NCI-H128 (cell line): ENCODE data around the gene RNF180.

Experiments
- DNase-seq: peaks from one replicate; lab custom pipeline; 2025; ENCODE audit not compliant: unreplicated experiment; lab: John Stamatoyannopoulos, UW

The RNF180 gene

GRCh38 chr5:64165500-64166200 is at the start of gene RNF180:
Gene RNF180, plus strand, starts transcription at chr5:64165843. Its CDS starts 34,965 bp downstream, at chr5:64200808.
- DNase-seq, result no peak

- no peak for DNase-seq
Measured at GRCh38 chr5:64125521-64125920, 40.1 kb upstream of the RNF180 start.

GRCh38 chr5:64126202-64126741 is 39.4 kb upstream of the RNF180 start:
- no peak for DNase-seq

DNA sequence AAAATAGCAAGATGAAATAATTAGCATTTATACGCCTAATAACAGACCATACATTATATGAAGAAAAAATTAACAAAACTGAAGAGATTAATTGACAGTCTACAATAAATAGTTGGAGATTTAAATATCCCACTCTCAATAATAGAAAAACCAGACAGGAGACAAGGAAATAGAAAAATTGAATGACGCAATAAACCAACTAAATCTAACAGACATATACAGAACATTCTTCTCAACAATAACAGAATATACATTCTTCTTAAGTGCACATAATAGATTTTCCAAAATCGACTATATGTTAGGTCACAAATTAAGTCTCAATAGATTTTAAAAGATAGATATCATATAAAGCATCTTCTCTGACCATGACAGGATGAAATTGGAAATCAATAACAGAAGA is 25.6 kb upstream of the RNF180 start:
- DNase-seq, result no peak

GRCh38 chr5:64144425-64145215 is 21.0 kb upstream of the RNF180 start:
- no peak for DNase-seq

- DNase-seq, result no peak
Measured at GRCh38 chr5:64145216-64145895, 20.3 kb upstream of the RNF180 start.

GRCh38 chr5:64147379-64147778 is 18.3 kb upstream of the RNF180 start:
- DNase-seq, result no peak

GRCh38 chr5:64147849-64148441 is 17.7 kb upstream of the RNF180 start:
- DNase-seq, result no peak

DNA sequence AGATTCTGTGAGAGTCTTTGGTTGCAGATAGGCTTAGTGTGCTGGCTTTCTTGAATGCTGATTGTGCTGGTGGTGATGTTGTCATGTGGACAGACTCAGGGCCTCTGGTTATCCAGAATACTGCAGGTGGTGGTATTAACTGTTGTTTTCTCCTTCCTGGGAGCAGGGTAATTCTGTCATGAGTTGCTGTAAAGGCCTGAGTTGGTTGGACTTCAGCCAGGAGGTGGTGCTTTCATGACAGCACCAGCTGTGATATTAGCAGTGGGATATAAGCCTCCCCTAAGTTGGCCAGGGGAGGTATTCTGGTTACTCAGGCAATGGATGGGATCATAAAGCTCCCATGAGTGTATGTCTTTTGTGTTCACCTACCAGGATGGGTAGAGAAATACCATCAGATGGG is 16.4 kb upstream of the RNF180 start:
- DNase-seq, result no peak

DNA sequence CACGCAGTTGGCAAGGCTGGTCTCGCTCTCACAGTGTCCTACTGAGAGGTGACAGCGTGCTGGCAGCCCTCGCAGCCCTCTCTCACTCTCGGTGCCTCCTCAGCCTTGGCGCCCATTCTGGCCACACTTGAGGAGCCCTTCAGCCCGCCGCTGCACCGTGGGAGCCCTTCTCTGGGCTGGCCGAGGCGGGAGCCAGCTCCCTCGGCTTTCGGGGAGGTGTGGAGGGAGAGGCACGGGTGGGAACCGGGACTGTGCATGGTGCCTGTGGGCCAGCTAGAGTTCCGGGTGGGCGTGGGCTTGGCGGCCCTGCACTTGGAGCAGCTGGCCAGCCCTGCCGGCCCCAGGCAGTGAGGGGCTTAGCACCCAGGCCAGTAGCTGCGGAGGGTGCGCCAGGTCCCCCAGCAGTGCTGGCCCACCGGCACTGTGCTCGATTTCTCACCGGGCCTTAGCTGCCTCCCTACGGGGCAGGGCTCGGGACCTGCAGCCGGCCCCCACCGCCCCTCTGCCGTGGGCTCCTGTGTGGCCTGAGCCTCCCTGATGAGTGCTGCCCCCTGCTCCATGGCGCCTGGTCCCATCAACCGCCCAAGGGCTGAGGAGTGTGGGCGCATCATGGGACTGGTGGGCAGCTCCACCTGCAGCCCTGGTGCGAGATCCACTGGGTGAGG is 15.7 kb upstream of the RNF180 start:
- no peak for DNase-seq

DNA sequence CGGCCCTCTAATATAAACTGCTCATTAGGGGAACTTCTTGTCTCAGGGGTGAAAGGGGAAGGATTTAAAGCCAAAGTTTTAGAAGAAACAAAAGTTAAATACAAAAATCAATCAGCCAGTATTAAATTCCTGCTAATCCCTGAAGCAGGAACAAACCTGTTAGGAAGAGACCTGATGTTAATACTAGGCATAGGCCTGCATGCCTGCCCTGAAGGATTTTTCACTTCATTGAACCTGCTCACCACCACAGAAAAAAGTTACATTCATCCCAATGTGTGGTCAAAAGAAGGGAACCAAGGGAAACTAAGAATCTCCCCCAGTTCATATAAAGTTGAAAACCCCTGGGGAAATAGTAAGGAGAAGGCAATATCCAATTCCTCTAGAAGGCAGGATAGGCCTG is 9.4 kb upstream of the RNF180 start:
- no peak for DNase-seq

DNA sequence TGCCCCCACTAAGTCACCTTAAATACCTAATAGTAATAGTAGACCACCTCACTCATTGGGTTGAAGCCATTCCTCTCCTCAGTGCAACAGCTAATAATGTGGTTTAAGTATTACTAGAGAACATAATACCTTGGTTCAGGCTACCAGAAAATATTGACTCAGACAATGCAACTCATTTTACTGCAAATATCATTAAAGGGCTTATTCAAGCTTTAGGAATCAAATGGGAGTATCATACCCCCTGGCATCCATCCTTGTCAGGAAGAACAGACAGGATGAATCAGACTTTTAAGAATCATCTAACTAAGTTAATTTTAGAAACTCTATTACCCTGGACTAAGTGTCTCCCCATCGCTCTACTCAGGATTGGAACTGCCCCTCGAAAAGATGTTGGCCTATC is 6.8 kb upstream of the RNF180 start:
- no peak for DNase-seq

GRCh38 chr5:64160201-64160600 is 5.4 kb upstream of the RNF180 start:
- no peak for DNase-seq

DNA sequence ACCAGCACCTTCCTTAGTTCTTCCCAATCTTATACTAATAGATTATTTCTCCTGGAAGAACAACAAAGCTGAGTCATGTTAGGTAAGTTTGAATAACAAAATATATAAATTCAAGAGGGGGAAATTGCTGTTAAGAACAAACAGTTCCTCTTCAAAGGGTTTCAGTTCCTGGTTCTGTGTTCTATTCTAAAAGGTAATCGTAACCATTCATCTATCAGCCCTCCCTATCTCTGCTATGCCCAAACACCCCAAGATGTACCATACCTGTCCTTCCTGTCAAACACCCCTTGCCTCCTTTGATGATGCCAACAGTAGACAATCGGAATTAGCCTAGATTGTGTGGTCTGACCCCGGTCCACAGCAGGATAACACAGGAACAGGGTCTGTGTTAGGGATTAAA is 4.2 kb upstream of the RNF180 start:
- no peak for DNase-seq

DNA sequence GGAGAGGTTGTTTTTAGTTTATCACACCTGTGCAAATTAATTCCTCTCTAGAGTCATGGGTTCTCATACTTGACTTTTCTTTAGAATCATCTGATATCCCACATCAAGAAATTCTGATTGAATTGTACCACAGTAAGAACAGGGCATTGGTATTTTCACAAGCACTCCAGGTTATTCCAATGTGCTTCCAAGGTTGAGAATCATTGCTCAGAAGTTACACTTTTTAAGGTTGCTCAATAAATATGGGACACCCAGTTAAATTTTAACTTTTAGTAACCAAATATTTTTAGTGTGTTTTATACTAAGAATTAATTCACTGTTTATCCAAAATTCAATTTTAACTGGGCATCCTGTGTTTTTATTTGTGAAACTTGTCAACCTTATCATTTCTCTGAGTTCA is 2.5 kb upstream of the RNF180 start:
- no peak for DNase-seq

DNA sequence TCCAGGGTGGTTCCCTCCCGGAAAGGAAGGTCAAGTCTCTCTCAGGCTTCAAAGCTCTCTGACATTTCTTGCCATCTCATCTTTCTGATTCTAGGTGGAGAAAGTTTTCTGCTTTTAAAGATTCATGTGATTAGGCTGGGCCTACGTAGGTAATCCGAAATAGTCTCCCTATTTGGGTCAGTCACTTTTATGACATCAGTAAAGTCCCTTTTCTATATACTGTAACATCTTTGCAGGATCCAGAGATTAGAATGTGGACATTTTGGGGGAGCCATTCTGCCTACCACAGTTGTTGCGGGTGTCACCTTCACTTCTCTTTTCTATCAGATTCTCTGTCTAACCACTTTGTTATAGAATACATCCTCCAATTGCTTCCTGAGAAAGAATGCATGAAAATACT is 1.9 kb upstream of the RNF180 start:
- no peak for DNase-seq

DNA sequence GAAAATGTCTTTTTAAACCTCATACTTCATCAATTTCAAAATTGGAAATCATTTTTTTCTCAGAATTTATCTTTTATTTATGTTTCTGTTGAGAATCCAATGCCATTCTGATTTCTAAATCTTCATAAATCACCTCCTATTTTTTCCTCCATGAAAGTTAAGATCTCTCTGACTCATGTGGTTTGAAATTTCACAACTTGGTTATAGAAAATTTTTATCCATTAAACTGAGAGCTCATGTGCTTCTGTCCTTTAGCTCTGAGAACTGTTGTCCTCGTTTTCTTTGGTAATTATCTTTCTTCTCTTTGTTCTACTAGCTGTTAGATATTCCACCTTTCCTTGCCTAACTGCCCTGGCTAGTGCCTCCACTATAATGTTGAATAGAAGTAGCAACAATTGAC is 1.5 kb upstream of the RNF180 start:
- no peak for DNase-seq

DNA sequence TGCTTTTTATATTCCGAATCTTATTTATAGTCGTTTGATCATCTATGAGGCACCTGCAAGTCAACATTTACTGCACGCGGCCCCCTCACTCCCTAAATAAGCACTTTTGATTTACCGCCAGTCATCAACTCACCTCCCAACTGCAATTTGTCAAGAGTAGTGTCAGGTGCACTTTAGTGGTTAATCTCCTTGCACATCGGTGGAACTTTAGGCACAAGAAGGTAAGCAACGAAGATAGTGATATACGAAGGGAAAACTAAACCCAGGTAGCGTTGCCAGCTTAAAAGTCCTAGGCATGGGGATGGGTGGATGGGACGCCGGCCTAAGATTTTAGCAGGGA is 513 bp upstream of the RNF180 start:
- no peak for DNase-seq

GRCh38 chr5:64166201-64166959 is 737 bp downstream of the RNF180 start:
- DNase-seq, result no peak

GRCh38 chr5:64176301-64176700 is 10.7 kb downstream of the RNF180 start:
- no peak for DNase-seq
